GM10266 (cell line): ENCODE measurements around the gene PHRF1.

ENCODE experiments used
- DNase-seq: peaks from one replicate; pipeline ENCODE4 v3.0.0; 2012; ENCODE audit errors: extremely low spot score
- CTCF ChIP-seq: IDR thresholded peaks from 2 replicates; pipeline ENCODE4 v1.5.1; 2012; ENCODE audit warnings: mild to moderate bottlenecking, low read depth; ENCODE audit not compliant: control insufficient read depth, insufficient read depth; ENCODE audit errors: missing control alignments

The PHRF1 gene

GRCh38 chr11:536841-537621, 39.2 kb upstream of the PHRF1 start, which contains the start of gene LRRC56:
Gene LRRC56 (plus strand): TSS chr11:537527. CDS start chr11:540685, 3,158 bp downstream.
- TF ChIP-seq CTCF = no peak
- DNase-seq = peak; percentile 98

DNA sequence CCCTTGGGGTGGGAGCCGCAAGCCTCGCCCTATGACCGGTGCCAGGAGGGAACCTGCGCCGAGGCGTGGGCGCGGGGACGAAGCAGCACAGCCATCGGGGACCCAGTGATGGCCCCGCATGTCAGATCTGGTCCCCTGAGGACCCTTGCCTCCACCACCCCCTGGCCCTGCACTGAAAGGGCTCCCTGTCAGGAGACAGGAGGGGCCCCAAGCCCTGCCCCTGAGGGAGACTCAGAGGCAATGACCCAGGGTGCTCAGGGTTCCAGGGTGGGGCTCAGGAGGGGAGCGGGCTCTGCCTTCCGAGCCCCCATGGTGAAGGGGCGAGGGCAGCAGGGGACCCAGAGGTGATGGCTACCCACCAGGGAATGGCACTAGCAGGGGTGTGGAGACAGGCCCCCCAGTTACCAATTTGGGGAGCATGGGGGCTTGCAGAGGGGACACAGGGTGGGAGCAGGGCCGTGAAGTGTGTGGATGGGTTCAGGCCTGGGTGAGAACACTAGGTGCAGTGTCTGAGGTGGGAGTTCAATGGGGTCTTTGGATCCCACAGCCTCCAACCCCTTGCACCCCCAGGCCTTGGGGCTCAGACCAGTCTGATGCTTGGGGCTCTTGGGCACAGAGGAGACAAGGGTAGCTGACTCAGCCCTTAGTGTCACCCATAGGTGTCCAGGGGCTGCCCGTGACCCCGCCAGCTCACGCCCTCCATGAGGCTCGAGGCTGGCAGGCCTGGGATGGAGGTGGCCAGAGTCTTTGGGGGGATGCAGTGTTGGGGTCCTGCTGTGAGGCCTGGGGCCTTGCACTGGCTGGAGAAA, 38.4 kb upstream of the PHRF1 start:
- no peak for TF ChIP-seq CTCF
- no peak for DNase-seq

- DNase-seq = no peak
These were observed 37.7 kb upstream of the PHRF1 start for GRCh38 chr11:538431-539051.

GRCh38 chr11:539971-540481, 36.2 kb upstream of the PHRF1 start:
- no peak for TF ChIP-seq CTCF
- no peak for DNase-seq

More at GRCh38 chr11:538431-539051, 37.7 kb upstream of the PHRF1 start:
- no peak for TF ChIP-seq CTCF

- TF ChIP-seq CTCF = no peak
- DNase-seq = no peak
These were observed 35.5 kb upstream of the PHRF1 start for GRCh38 chr11:540583-541432.

- DNase-seq = no peak
These were observed 34.8 kb upstream of the PHRF1 start for GRCh38 chr11:541433-541885.

More at GRCh38 chr11:541433-541885, 34.8 kb upstream of the PHRF1 start:
- no peak for TF ChIP-seq CTCF
